MM.1S (cell line): Measurements from ENCODE around the gene ZNF507.

Experiments
- EZH2 ChIP-seq: fragments of 300-600 bp; sonication (generic); optimal IDR thresholded peaks from 2 replicates; pipeline ENCODE3; 2017; ENCODE audit warnings: low read depth, mild to moderate bottlenecking, antibody characterized with exemption, low read length, mixed read lengths
- TF ChIP-seq, protein P1 (sequence below): fragments of 300-600 bp; sonication (generic); IDR thresholded peaks from 2 replicates; pipeline ENCODE4 v1.5.1; 2016; ENCODE audit warnings: antibody characterized with exemption, low read length, mixed read lengths

DNA sequence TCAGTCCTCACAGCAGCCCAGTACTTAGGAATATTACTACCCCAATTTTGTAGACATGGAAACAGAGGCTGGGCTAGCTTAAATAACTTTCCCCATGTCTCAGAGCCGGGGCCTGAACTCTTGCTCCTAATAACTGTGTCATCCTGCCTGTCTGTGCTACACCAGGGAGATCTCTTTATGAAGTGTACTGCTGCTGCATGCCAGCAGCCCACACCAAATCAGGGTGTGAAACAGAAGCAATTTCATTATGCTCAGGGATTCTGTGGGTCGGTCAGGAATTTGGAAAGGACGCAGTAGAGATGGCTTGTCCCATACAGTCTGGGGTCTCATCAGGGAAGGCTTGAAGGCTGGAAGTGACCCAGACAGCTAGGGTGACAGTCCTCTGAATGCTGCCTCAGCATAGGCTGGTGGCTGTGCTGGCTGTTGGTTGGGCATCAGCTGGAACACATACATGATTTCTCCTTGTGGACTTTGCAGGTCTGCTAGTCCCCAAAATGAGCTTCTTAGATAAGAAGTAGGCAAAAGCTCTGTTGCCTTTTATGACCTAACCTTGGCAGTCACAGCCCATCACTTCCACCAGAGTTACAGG is 22.6 kb downstream of the ZNF507 start:
- TF ChIP-seq, protein P1, sequence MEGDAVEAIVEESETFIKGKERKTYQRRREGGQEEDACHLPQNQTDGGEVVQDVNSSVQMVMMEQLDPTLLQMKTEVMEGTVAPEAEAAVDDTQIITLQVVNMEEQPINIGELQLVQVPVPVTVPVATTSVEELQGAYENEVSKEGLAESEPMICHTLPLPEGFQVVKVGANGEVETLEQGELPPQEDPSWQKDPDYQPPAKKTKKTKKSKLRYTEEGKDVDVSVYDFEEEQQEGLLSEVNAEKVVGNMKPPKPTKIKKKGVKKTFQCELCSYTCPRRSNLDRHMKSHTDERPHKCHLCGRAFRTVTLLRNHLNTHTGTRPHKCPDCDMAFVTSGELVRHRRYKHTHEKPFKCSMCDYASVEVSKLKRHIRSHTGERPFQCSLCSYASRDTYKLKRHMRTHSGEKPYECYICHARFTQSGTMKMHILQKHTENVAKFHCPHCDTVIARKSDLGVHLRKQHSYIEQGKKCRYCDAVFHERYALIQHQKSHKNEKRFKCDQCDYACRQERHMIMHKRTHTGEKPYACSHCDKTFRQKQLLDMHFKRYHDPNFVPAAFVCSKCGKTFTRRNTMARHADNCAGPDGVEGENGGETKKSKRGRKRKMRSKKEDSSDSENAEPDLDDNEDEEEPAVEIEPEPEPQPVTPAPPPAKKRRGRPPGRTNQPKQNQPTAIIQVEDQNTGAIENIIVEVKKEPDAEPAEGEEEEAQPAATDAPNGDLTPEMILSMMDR: no peak
- no peak for TF ChIP-seq EZH2
